ENCODE data around the gene VEGFD. TPM values are rescaled to one million over a fixed set of nuclear protein-coding genes. Genes with fewer than 3 reads are reported as not detected.

The VEGFD gene
- polyA plus RNA-seq, 1 donor (not counting 4 experiments of a cell fraction or from before 2014, with no cell fraction given), result 0.14 TPM

DNA sequence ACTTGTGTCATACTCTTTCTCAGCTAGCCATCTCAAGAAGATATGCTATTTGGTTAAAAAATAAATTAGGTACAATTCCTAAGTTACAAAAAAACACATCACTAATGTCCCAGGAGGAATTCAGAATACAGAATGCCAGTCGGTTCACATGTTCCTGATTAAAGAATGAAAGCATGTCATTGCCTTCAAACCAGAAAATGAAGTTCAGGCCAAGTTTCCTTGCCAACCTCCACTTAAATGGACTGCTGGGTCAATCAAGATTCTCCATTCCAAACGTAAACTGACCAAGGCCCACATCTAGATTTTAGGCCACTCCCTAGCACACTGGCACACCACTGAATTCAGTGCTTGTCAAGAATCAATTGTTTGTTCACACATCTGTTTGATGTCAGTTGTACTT is 55.4 kb downstream of the VEGFD start:
- peak overlapping the region; percentile 6 for H3K4me2 ChIP-seq (ENCODE audit: control insufficient read depth, extremely low read depth, insufficient read depth, low read depth, low read length)
- H3K4me1 ChIP-seq (ENCODE audit: control insufficient read depth, extremely low read depth, insufficient read depth, low read length), result peaks cover 7% of the 10 kb centered on the region
- DNase-seq (ENCODE audit: low read depth, low spot score) (no peak), FAIRE-seq (peak; percentile 39)
- TF ChIP-seq EZH2 (IDR thresholded peaks at IDR 0.05; ENCODE audit: low read length), result no peak
- no peaks in the 10 kb centered on the region for H3K27me3 ChIP-seq (ENCODE audit: control insufficient read depth, extremely low read depth, insufficient read depth, low read length)
- no peak overlapping the region for H3K4me3 ChIP-seq (ENCODE audit: control insufficient read depth in 2 of 3, extremely low read depth in 1 of 3, insufficient read depth in 2 of 3, low read depth in 1 of 3, low read length in 3 of 3)
- dilution Hi-C loops (cut with MboI; ENCODE audit: extremely low pct_ligation_motif_present, low sequenced_read_pairs), result no loop called here
- peaks cover 1 to 3% of the 10 kb centered on the region in 2 experiments for H3K36me3 ChIP-seq (ENCODE audit: control insufficient read depth in 2 of 2, extremely low read depth in 1 of 2, insufficient read depth in 2 of 2, low read length in 2 of 2)
- no peaks in the 10 kb centered on the region for H3K9me1 ChIP-seq (ENCODE audit: control insufficient read depth, extremely low read depth, insufficient read depth, low read length)
- no peaks in the 10 kb centered on the region for H4K20me1 ChIP-seq (ENCODE audit: control insufficient read depth, extremely low read depth, insufficient read depth, low read length)
- H3K9ac ChIP-seq (ENCODE audit: control insufficient read depth, extremely low read depth, insufficient read depth, low read length), result no peak overlapping the region
- H3K9me3 ChIP-seq (ENCODE audit: control insufficient read depth, low read depth, low read length), result no peaks in the 10 kb centered on the region
- H3K27ac ChIP-seq (ENCODE audit: control insufficient read depth, insufficient read depth, low read length), result no peak overlapping the region
- H3K79me2 ChIP-seq (ENCODE audit: control insufficient read depth, insufficient read depth, low read length), result peaks cover 8% of the 10 kb centered on the region
- H2AFZ ChIP-seq (ENCODE audit: control insufficient read depth, low read length), result no peak overlapping the region

DNA sequence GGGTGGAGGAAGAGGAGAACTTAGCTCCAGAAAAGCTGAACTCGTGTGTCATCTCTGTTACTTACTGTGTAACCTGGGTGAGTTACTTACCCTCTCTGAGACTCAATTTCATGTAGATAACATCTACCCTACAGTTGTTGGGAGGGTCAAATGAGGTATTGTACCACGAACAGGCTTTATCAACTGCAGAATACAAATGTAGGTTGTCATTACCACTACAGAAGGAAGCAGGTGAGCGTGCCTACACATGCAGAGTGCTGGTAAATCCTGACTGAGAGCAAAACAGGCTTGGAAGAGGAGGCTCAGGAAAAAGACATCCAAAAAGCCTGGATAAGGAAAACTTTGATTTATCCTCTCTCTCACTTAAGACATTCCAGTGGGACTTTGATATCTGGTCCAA is 56.1 kb downstream of the VEGFD start:
- TF ChIP-seq EZH2 (IDR thresholded peaks at IDR 0.05; ENCODE audit: low read length), result no peak
- TF ChIP-seq, protein P1, sequence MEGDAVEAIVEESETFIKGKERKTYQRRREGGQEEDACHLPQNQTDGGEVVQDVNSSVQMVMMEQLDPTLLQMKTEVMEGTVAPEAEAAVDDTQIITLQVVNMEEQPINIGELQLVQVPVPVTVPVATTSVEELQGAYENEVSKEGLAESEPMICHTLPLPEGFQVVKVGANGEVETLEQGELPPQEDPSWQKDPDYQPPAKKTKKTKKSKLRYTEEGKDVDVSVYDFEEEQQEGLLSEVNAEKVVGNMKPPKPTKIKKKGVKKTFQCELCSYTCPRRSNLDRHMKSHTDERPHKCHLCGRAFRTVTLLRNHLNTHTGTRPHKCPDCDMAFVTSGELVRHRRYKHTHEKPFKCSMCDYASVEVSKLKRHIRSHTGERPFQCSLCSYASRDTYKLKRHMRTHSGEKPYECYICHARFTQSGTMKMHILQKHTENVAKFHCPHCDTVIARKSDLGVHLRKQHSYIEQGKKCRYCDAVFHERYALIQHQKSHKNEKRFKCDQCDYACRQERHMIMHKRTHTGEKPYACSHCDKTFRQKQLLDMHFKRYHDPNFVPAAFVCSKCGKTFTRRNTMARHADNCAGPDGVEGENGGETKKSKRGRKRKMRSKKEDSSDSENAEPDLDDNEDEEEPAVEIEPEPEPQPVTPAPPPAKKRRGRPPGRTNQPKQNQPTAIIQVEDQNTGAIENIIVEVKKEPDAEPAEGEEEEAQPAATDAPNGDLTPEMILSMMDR (optimal IDR thresholded peaks at IDR 0.05 in 1 of 3, IDR thresholded peaks at IDR 0.05 in 1 of 3, conservative IDR thresholded peaks at IDR 0.05 in 1 of 3; ENCODE audit: extremely low read depth in 1 of 3, insufficient read depth in 2 of 3, low read length in 3 of 3), result no peak
- DNase-seq (ENCODE audit: low read depth, low spot score) (no peak), FAIRE-seq (peak; percentile 89)
- H3K4me1 ChIP-seq (ENCODE audit: control insufficient read depth, extremely low read depth, insufficient read depth, low read length), result peaks cover 7% of the 10 kb centered on the region
- peaks cover 6% of the 10 kb centered on the region for H3K79me2 ChIP-seq (ENCODE audit: control insufficient read depth, insufficient read depth, low read length)
- no peak overlapping the region for H3K4me3 ChIP-seq (ENCODE audit: control insufficient read depth in 2 of 3, extremely low read depth in 1 of 3, insufficient read depth in 2 of 3, low read depth in 1 of 3, low read length in 3 of 3)
- H3K9me3 ChIP-seq (ENCODE audit: control insufficient read depth, low read depth, low read length), result no peaks in the 10 kb centered on the region
- no peaks in the 10 kb centered on the region for H3K27me3 ChIP-seq (ENCODE audit: control insufficient read depth, extremely low read depth, insufficient read depth, low read length)
- H3K27ac ChIP-seq (ENCODE audit: control insufficient read depth, insufficient read depth, low read length), result no peak overlapping the region
- dilution Hi-C loops (cut with MboI; ENCODE audit: extremely low pct_ligation_motif_present, low sequenced_read_pairs), result no loop called here
- H3K9me1 ChIP-seq (ENCODE audit: control insufficient read depth, extremely low read depth, insufficient read depth, low read length), result no peaks in the 10 kb centered on the region
- H3K36me3 ChIP-seq (ENCODE audit: control insufficient read depth in 2 of 2, extremely low read depth in 1 of 2, insufficient read depth in 2 of 2, low read length in 2 of 2), result peaks cover 2 to 3% of the 10 kb centered on the region in 2 experiments
- no peak overlapping the region for H3K4me2 ChIP-seq (ENCODE audit: control insufficient read depth, extremely low read depth, insufficient read depth, low read depth, low read length)
- H2AFZ ChIP-seq (ENCODE audit: control insufficient read depth, low read length), result no peak overlapping the region
- no peaks in the 10 kb centered on the region for H4K20me1 ChIP-seq (ENCODE audit: control insufficient read depth, extremely low read depth, insufficient read depth, low read length)
- no peak overlapping the region for H3K9ac ChIP-seq (ENCODE audit: control insufficient read depth, extremely low read depth, insufficient read depth, low read length)

DNA sequence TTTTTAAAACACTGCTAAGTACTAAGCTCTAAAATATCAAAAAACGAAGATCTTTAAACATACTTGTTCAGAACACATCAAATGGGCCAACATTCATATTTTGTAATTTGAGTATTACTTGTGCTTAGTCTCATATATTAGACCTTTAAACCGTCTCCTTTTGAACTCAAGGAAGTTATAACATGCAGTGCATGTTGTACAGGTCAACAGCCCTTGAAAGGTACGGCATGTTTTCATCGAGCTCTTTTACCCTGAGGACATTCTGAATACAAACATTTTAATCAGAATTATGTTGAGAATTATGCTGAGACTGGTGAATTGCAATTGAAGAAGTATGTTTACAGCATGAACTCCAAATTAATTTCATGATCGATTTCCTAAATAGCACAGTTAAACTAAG is 61.7 kb downstream of the VEGFD start:
- no peak overlapping the region for H3K27ac ChIP-seq (ENCODE audit: control insufficient read depth, insufficient read depth, low read length)
- TF ChIP-seq, protein P1 (optimal IDR thresholded peaks at IDR 0.05 in 1 of 3, IDR thresholded peaks at IDR 0.05 in 1 of 3, conservative IDR thresholded peaks at IDR 0.05 in 1 of 3; ENCODE audit: extremely low read depth in 1 of 3, insufficient read depth in 2 of 3, low read length in 3 of 3), result no peak
- H3K27me3 ChIP-seq (ENCODE audit: control insufficient read depth, extremely low read depth, insufficient read depth, low read length), result no peaks in the 10 kb centered on the region
- no peak overlapping the region for H2AFZ ChIP-seq (ENCODE audit: control insufficient read depth, low read length)
- FAIRE-seq (no peak), DNase-seq (ENCODE audit: low read depth, low spot score) (no peak)
- H3K4me1 ChIP-seq (ENCODE audit: control insufficient read depth, extremely low read depth, insufficient read depth, low read length), result no peaks in the 10 kb centered on the region
- H4K20me1 ChIP-seq (ENCODE audit: control insufficient read depth, extremely low read depth, insufficient read depth, low read length), result no peaks in the 10 kb centered on the region
- no peaks in the 10 kb centered on the region for H3K9me3 ChIP-seq (ENCODE audit: control insufficient read depth, low read depth, low read length)
- H3K79me2 ChIP-seq (ENCODE audit: control insufficient read depth, insufficient read depth, low read length), result no peaks in the 10 kb centered on the region
- H3K9me1 ChIP-seq (ENCODE audit: control insufficient read depth, extremely low read depth, insufficient read depth, low read length), result no peaks in the 10 kb centered on the region
- no peak overlapping the region for H3K9ac ChIP-seq (ENCODE audit: control insufficient read depth, extremely low read depth, insufficient read depth, low read length)
- dilution Hi-C loops (cut with MboI; ENCODE audit: extremely low pct_ligation_motif_present, low sequenced_read_pairs), result no loop called here
- no peak overlapping the region for H3K4me2 ChIP-seq (ENCODE audit: control insufficient read depth, extremely low read depth, insufficient read depth, low read depth, low read length)
- H3K36me3 ChIP-seq (ENCODE audit: control insufficient read depth in 2 of 2, extremely low read depth in 1 of 2, insufficient read depth in 2 of 2, low read length in 2 of 2), result peaks cover 0 to 2% of the 10 kb centered on the region in 2 experiments
- H3K4me3 ChIP-seq (ENCODE audit: control insufficient read depth in 2 of 3, extremely low read depth in 1 of 3, insufficient read depth in 2 of 3, low read depth in 1 of 3, low read length in 3 of 3), result no peak overlapping the region

Measured in keratinocyte (primary cell).